ENCODE data around the gene CDH23.

Gene CDH23

GRCh38 chr10:71705582-71705981 is 308.9 kb downstream of the CDH23 start:
- TF ChIP-seq TAF1 (IDR thresholded peaks at IDR 0.05; ENCODE audit: borderline replicate concordance, insufficient read depth, low read length), result no peak
- TF ChIP-seq POLR2AphosphoS5 (IDR thresholded peaks at IDR 0.05; ENCODE audit: low read depth, low read length), result no peak

- no peak for TF ChIP-seq SIN3A (IDR thresholded peaks at IDR 0.05; ENCODE audit: borderline replicate concordance, insufficient read depth, low read length)
- TF ChIP-seq POLR2AphosphoS5 (IDR thresholded peaks at IDR 0.05; ENCODE audit: low read depth, low read length), result no peak
- TF ChIP-seq REST (IDR thresholded peaks at IDR 0.05; ENCODE audit: insufficient read depth in 1 of 2, low read depth in 2 of 2, low read length in 2 of 2), result no peak
- TF ChIP-seq TAF1 (IDR thresholded peaks at IDR 0.05; ENCODE audit: borderline replicate concordance, insufficient read depth, low read length), result no peak
- TF ChIP-seq FOXP2 (optimal IDR thresholded peaks at IDR 0.05; ENCODE audit: borderline replicate concordance, extremely low read depth, extremely low read length, insufficient read depth), result no peak
Measured at GRCh38 chr10:71706216-71707121, 309.7 kb downstream of the CDH23 start.

- no peak for TF ChIP-seq POLR2AphosphoS5 (IDR thresholded peaks at IDR 0.05; ENCODE audit: low read depth, low read length)
- no peak for TF ChIP-seq FOXP2 (optimal IDR thresholded peaks at IDR 0.05; ENCODE audit: borderline replicate concordance, extremely low read depth, extremely low read length, insufficient read depth)
- TF ChIP-seq REST (IDR thresholded peaks at IDR 0.05; ENCODE audit: insufficient read depth in 1 of 2, low read depth in 2 of 2, low read length in 2 of 2), result no peak
- no peak for TF ChIP-seq TAF1 (IDR thresholded peaks at IDR 0.05; ENCODE audit: borderline replicate concordance, insufficient read depth, low read length)
- TF ChIP-seq SIN3A (IDR thresholded peaks at IDR 0.05; ENCODE audit: borderline replicate concordance, insufficient read depth, low read length), result no peak
Measured at GRCh38 chr10:71707240-71707789, 310.6 kb downstream of the CDH23 start.

GRCh38 chr10:71708301-71708703 is 311.6 kb downstream of the CDH23 start:
- no peak for TF ChIP-seq SIN3A (IDR thresholded peaks at IDR 0.05; ENCODE audit: borderline replicate concordance, insufficient read depth, low read length)
- no peak for TF ChIP-seq POLR2AphosphoS5 (IDR thresholded peaks at IDR 0.05; ENCODE audit: low read depth, low read length)
- TF ChIP-seq REST (IDR thresholded peaks at IDR 0.05; ENCODE audit: insufficient read depth in 1 of 2, low read depth in 2 of 2, low read length in 2 of 2), result no peak
- TF ChIP-seq TAF1 (IDR thresholded peaks at IDR 0.05; ENCODE audit: borderline replicate concordance, insufficient read depth, low read length), result no peak
- TF ChIP-seq FOXP2 (optimal IDR thresholded peaks at IDR 0.05; ENCODE audit: borderline replicate concordance, extremely low read depth, extremely low read length, insufficient read depth), result no peak

- TF ChIP-seq TAF1 (IDR thresholded peaks at IDR 0.05; ENCODE audit: borderline replicate concordance, insufficient read depth, low read length) (no peak), REST (IDR thresholded peaks at IDR 0.05; ENCODE audit: insufficient read depth in 1 of 2, low read depth in 2 of 2, low read length in 2 of 2) (no peak), SIN3A (IDR thresholded peaks at IDR 0.05; ENCODE audit: borderline replicate concordance, insufficient read depth, low read length) (no peak), POLR2AphosphoS5 (IDR thresholded peaks at IDR 0.05; ENCODE audit: low read depth, low read length) (no peak)
Measured at GRCh38 chr10:71708897-71709882, 312.5 kb downstream of the CDH23 start.
